MCF 10A (cell line): Measurements from ENCODE around the gene NKPD1. TPM values are rescaled to one million over a fixed set of nuclear protein-coding genes. Genes with fewer than 3 reads are reported as not detected.

Experiments
- BruUV-seq: library from RNA; stranded (reverse); fragments of 400-500 nt; replicated peaks from 2 replicates; lab custom pipeline; 2021; lab: Mats Ljungman, UMichigan
- CTCF ChIA-PET: fragments of 300-600 bp; sonication (Branson Sonifier 250); formaldehyde crosslinking; extraction: SDS; loops from one replicate; lab custom pipeline; 2021; ENCODE audit warnings: antibody characterized with exemption, inconsistent platforms; lab: Yijun Ruan, JAX
- POLR2A ChIA-PET: fragments of 300-600, 350-650 bp; sonication (Branson Sonifier 250); formaldehyde crosslinking; extraction: SDS; loops from one replicate; lab custom pipeline; 2020; ENCODE audit warnings: antibody characterized with exemption, inconsistent platforms; lab: Yijun Ruan, JAX
- DNase-seq: peaks from one replicate; pipeline ENCODE4 v3.0.0-alpha.2; 2018; ENCODE audit not compliant: unreplicated experiment
- H3K27ac Mint-ChIP-seq: one replicate; pipeline ENCODE4 v1.8.0; 2022; ENCODE audit warnings: mild to moderate bottlenecking, low read depth, mixed read lengths; ENCODE audit not compliant: unreplicated experiment
- H3K27me3 Mint-ChIP-seq: one replicate; pipeline ENCODE4 v1.8.0; 2022; ENCODE audit warnings: mixed read lengths; ENCODE audit not compliant: insufficient read depth, unreplicated experiment
- H3K36me3 Mint-ChIP-seq: one replicate; pipeline ENCODE4 v1.8.0; 2022; ENCODE audit warnings: mild to moderate bottlenecking, moderate library complexity, mixed read lengths; ENCODE audit not compliant: insufficient read depth, unreplicated experiment
- H3K4me1 Mint-ChIP-seq: one replicate; pipeline ENCODE4 v1.8.0; 2022; ENCODE audit warnings: mixed read lengths; ENCODE audit not compliant: insufficient read depth, unreplicated experiment
- H3K4me3 Mint-ChIP-seq: one replicate; pipeline ENCODE4 v1.8.0; 2022; ENCODE audit warnings: mild to moderate bottlenecking, moderate library complexity, mixed read lengths; ENCODE audit not compliant: unreplicated experiment
- H3K9me3 Mint-ChIP-seq: one replicate; pipeline ENCODE4 v1.8.0; 2022; ENCODE audit warnings: mixed read lengths; ENCODE audit not compliant: unreplicated experiment
- CTCF ChIP-seq: fragments of 200-600 bp; IDR thresholded peaks from one replicate; pipeline ENCODE4 v1.8.0; 2022; ENCODE audit warnings: antibody characterized with exemption, mild to moderate bottlenecking; ENCODE audit not compliant: unreplicated experiment
- intact Hi-C: fragments of 100-400 bp; cut with micrococcal nuclease; formaldehyde crosslinking; loops from 2 replicates; pipeline ENCODE4 v1.14.1; 2022
- total RNA-seq: library from RNA; stranded (reverse); gene quantifications from 2 replicates; pipeline ENCODE4 v1.2.3, GENCODE V29; 2022

The NKPD1 gene
- total RNA-seq, 1 experiment from 2014 or later, result 0.09 TPM

- intact Hi-C loops, result loop anchor here (5.0 kb wide), 1 partner anchor 45 kb away; the partner anchor contains the start of gene EXOC3L2
- no peak overlapping the region for H3K4me3 Mint-ChIP-seq
- no TSS peak for BruUV-seq
- no peaks in the 10 kb centered on the region for H3K36me3 Mint-ChIP-seq
- H3K4me1 Mint-ChIP-seq, result peaks cover 14% of the 10 kb centered on the region
- peak; percentile 56 for DNase-seq
- POLR2A ChIA-PET, result interaction anchor here (0.6 to 1.8 kb wide), 4 partner anchors 24 to 576 kb away, joined by 3 to 10 read pairs (median 3); partner anchors contain the start of genes BLOC1S3 and TRAPPC6A
- peaks cover 11% of the 10 kb centered on the region for H3K27me3 Mint-ChIP-seq
- CTCF ChIA-PET, result interaction anchor here (0.8 kb wide), 1 partner anchor 218 kb away, joined by 3 read pairs; no protein-coding TSS in a partner anchor
- H3K27ac Mint-ChIP-seq, result peak overlapping the region; percentile 4
- no peak for TF ChIP-seq CTCF
- H3K9me3 Mint-ChIP-seq, result no peaks in the 10 kb centered on the region
These were observed 41.9 kb upstream of the NKPD1 start for GRCh38 chr19:45202637-45203036.

DNA sequence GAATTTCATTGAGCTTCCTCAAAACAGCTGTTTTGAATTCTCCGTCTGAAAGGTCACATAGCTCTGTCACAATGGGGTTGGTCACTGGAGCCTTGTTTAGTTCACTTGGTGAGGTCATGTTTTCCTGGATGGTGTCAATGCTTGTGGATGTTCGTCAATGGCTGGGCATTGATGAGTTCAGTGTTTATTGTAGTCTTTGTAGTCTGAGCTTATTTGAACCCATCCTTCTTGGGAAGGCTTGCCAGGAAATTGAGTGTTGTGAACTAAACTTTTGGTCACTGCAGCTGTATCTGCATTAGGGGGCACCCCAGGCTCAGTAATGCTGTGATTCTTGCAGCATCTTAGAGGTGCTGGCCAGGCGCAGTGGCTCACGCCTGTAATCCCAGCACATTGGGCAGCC lies 39.8 kb upstream of the NKPD1 start:
- intact Hi-C loops, result loop anchor here (1.0 to 5.0 kb wide), 2 partner anchors 47 to 138 kb away; partner anchors contain the start of gene EXOC3L2
- H3K36me3 Mint-ChIP-seq, result no peaks in the 10 kb centered on the region
- ChIA-PET POLR2A (interaction anchor here (1.2 kb wide), 1 partner anchor 32 kb away, joined by 4 read pairs; no protein-coding TSS in a partner anchor), CTCF (interaction anchor here (0.6 to 2.0 kb wide), 3 partner anchors 49 to 172 kb away, joined by 3 to 4 read pairs (median 4); no protein-coding TSS in a partner anchor)
- H3K4me3 Mint-ChIP-seq, result no peak overlapping the region
- H3K27me3 Mint-ChIP-seq, result peaks cover 11% of the 10 kb centered on the region
- no TSS peak for BruUV-seq
- H3K9me3 Mint-ChIP-seq, result no peaks in the 10 kb centered on the region
- no peak overlapping the region for H3K27ac Mint-ChIP-seq
- peaks cover 21% of the 10 kb centered on the region for H3K4me1 Mint-ChIP-seq
- DNase-seq, result peak; percentile 55
- peak; percentile 18 for TF ChIP-seq CTCF

- POLR2A ChIA-PET, result interaction anchor here (0.6 to 2.2 kb wide), 3 partner anchors 14 to 1585 kb away, joined by 3 to 5 read pairs (median 3); partner anchors contain the start of genes BLOC1S3 and TRAPPC6A
These were observed 35.0 kb upstream of the NKPD1 start for GRCh38 chr19:45195764-45196163.

More at GRCh38 chr19:45195764-45196163, 35.0 kb upstream of the NKPD1 start:
- Mint-ChIP-seq H3K9me3 (no peaks in the 10 kb centered on the region), H3K4me1 (peaks cover 14% of the 10 kb centered on the region), H3K27ac (no peak overlapping the region), H3K27me3 (peaks cover 11% of the 10 kb centered on the region), H3K4me3 (no peak overlapping the region), H3K36me3 (no peaks in the 10 kb centered on the region)
- no TSS peak for BruUV-seq
- no peak for TF ChIP-seq CTCF
- DNase-seq, result no peak
- intact Hi-C loops, result no loop called here
- CTCF ChIA-PET, result no interaction called here
